GM12878 (cell line): ENCODE results near the gene CRACDL. TPM values are rescaled to one million over a fixed set of nuclear protein-coding genes. Genes with fewer than 3 reads are reported as not detected.

Experiments used
- CREB1 ChIP-seq: IDR thresholded peaks from 2 replicates; pipeline ENCODE4 v1.6.1; 2012; ENCODE audit warnings: low read depth, mild to moderate bottlenecking, inconsistent platforms
- IRF4 ChIP-seq: IDR thresholded peaks from 2 replicates; pipeline ENCODE4 v1.6.1; 2011; ENCODE audit warnings: low read depth, low read length
- RELA ChIP-seq: fragments of 450-650 bp; IDR thresholded peaks from 2 replicates; pipeline ENCODE4 v1.8.0; 2014; ENCODE audit warnings: borderline replicate concordance; ENCODE audit not compliant: partially characterized antibody
- SPI1 ChIP-seq: IDR thresholded peaks from 2 replicates; pipeline ENCODE4 v1.6.1; 2011; ENCODE audit warnings: low read depth, mild to moderate bottlenecking, low read length, moderate library complexity, borderline replicate concordance; ENCODE audit not compliant: insufficient read depth
- STAT3 ChIP-seq: IDR thresholded peaks from 2 replicates; pipeline ENCODE4 v1.6.1; 2011; ENCODE audit warnings: low read depth, low read length, improper control_type of control experiment
- ZBTB40 ChIP-seq: fragments of 450-650 bp; IDR thresholded peaks from 2 replicates; pipeline ENCODE4 v1.6.1; 2016; ENCODE audit warnings: mild to moderate bottlenecking, moderate library complexity, borderline replicate concordance
- ZNF687 ChIP-seq: fragments of 450-650 bp; IDR thresholded peaks from 2 replicates; pipeline ENCODE4 v1.6.1; 2017; ENCODE audit warnings: mild to moderate bottlenecking, moderate library complexity
- polyA plus RNA-seq, 11 experiments: library from polyadenylated mRNA; depleted of rRNA in 4 of 11; unstranded in 6 of 11; stranded (reverse) in 5 of 11; fragments of >200 nt; fragmentation: Nextera tagmentation in 4 of 11; fragmentation: Illumina TruSeq in 1 of 11; extraction: Ambion mirVana in 4 of 11; extraction: Trizol in 1 of 11; gene quantifications; 1 replicate in 1 of 11; 2 replicates in 10 of 11; pipeline versions ENCODE4 v1.2.1 to v1.2.3, GENCODE V29; 2011 to 2016; ENCODE audit warnings: inconsistent platforms in 2 of 11, missing spikeins in 2 of 11, low read depth in 1 of 11
- total RNA-seq, 4 experiments: library from RNA; depleted of rRNA in 3 of 4; stranded (reverse); fragments of >200 nt in 3 of 4; fragmentation: Illumina TruSeq in 1 of 4; extraction: Trizol in 1 of 4; gene quantifications; 2 replicates each; pipeline versions ENCODE4 v1.2.1 to v1.2.3, GENCODE V29; 2013 to 2021

The CRACDL gene
- total and polyA plus RNA-seq, 10 of the 15 experiments (the other 5 are each of a cell fraction or from before 2014, with no cell fraction given): 0.03 to 0.72 (median 0.14) TPM

GRCh38 chr2:98804736-98805135 lies 131.3 kb downstream of the CRACDL start (continued):
- no peak for TF ChIP-seq ZNF687
- no peak for TF ChIP-seq IRF4
- TF ChIP-seq SPI1: no peak
- TF ChIP-seq CREB1: no peak
- no peak for TF ChIP-seq ZBTB40
- no peak for TF ChIP-seq RELA
- no peak for TF ChIP-seq STAT3
- TF ChIP-seq, all 136 proteins: peak for 0
